ENCODE data around the gene ENG.

Gene ENG

DNA sequence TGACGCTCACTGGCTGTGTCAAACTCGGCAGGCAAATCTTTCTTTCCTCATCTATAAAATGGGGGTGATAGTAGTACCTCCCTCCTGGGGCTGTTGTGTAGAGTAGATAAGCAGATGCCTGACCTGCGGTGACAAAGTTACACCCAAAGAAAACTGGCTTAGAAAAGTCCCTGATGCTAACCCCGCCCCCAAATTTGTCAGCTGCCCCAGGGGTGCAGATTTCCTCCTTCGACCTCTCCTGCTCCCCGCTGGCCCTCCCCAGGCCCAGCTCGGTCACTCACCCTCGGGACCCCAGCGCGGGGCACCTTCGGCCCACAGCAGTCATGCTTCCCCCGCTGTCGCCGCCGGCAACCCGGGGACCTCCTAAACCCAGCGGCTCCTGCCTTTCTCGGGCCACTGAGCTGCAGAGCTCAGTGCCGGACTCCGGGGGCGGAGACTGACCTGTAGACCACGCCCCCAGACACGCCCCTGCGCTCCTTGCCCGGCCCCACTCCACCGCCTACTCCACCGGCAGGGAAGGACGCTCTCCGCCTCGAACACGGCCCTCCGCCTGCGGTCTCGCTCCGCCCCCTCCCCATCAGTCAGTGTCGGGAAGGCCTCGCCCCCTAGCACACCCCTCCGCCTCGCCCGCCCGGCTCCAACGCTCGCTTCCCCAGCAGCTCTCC is 83.4 kb downstream of the ENG start:
- CTCF ChIA-PET, result interaction anchor here (0.6 to 14.0 kb wide), 10 partner anchors 9 to 149 kb away, joined by 3 to 244 read pairs (median 9); partner anchors contain the start of genes CDK9, ENG, SH2D3C and TOR2A
- H3K27me3 ChIP-seq (replicated peaks in 2 of 5; ENCODE audit: control insufficient read depth in 4 of 5, insufficient read depth in 5 of 5, low read length in 4 of 5), result no peaks in the 10 kb centered on the region
- H3K4me3 ChIP-seq (ENCODE audit: control insufficient read depth in 1 of 7, extremely low read depth in 1 of 7, insufficient read depth in 4 of 7, low read depth in 2 of 7, low read length in 6 of 7), result peak overlapping the region; percentile 46 to 83 (median 71)
- DNase-seq, result peak; percentile 98 to 99 (median 99)
- 0% methylated on average over 36 of the region's 43 CpGs for WGBS (ENCODE audit: insufficient coverage)
- peaks cover 2 to 53% (median 23%) of the 10 kb centered on the region in 4 experiments for H3K36me3 ChIP-seq (ENCODE audit: control insufficient read depth in 4 of 4, insufficient read depth in 4 of 4, low read length in 3 of 4)
- POLR2A ChIA-PET, result interaction anchor here (0.7 to 3.6 kb wide), 7 partner anchors 9 to 99 kb away, joined by 3 to 40 read pairs (median 4); partner anchors contain the start of genes CDK9 and SH2D3C
- peak overlapping the region in 1 of 2 experiments; percentile 76 for H3K27ac ChIP-seq (ENCODE audit: insufficient read depth in 1 of 2, low read depth in 1 of 2, low read length in 2 of 2, poor library complexity in 1 of 2, severe bottlenecking in 2 of 2)
- peaks cover 12 to 70% (median 64%) of the 10 kb centered on the region in 4 experiments for H3K4me1 ChIP-seq (ENCODE audit: control extremely low read depth in 1 of 4, control insufficient read depth in 4 of 4, insufficient read depth in 4 of 4, low read length in 3 of 4)
- no peaks in the 10 kb centered on the region for H3K9me3 ChIP-seq (ENCODE audit: control extremely low read depth in 1 of 5, control insufficient read depth in 4 of 5, insufficient read depth in 2 of 5, low read depth in 1 of 5, low read length in 4 of 5)

DNA sequence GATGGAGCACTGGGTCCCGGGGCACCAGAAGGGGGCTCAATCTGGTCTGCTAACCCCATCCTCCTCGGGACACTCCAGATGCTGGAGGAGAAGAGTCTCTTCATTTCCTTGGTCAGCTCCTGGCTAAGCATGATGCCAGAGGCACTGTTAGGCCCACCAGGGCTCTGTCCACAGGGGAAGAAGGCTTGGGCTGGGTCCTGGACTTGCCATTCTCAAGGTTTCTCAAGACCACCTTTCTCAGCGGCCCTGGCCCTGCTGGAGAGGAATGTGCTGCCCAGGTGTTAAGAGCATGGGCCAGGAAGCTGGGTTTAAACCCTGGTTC is 83.9 kb downstream of the ENG start:
- Histone ChIP-seq H3K9me3 (ENCODE audit: control extremely low read depth in 1 of 5, control insufficient read depth in 4 of 5, insufficient read depth in 2 of 5, low read depth in 1 of 5, low read length in 4 of 5) (no peaks in the 10 kb centered on the region), H3K4me3 (ENCODE audit: control insufficient read depth in 1 of 7, extremely low read depth in 1 of 7, insufficient read depth in 4 of 7, low read depth in 2 of 7, low read length in 6 of 7) (peak overlapping the region in 5 of 7 experiments; percentile 49 to 83 (median 72)), H3K36me3 (ENCODE audit: control insufficient read depth in 4 of 4, insufficient read depth in 4 of 4, low read length in 3 of 4) (peaks cover 2 to 55% (median 24%) of the 10 kb centered on the region in 4 experiments), H3K4me1 (ENCODE audit: control extremely low read depth in 1 of 4, control insufficient read depth in 4 of 4, insufficient read depth in 4 of 4, low read length in 3 of 4) (peaks cover 10 to 66% (median 60%) of the 10 kb centered on the region in 4 experiments), H3K27ac (ENCODE audit: insufficient read depth in 1 of 2, low read depth in 1 of 2, low read length in 2 of 2, poor library complexity in 1 of 2, severe bottlenecking in 2 of 2) (peak overlapping the region in 1 of 2 experiments; percentile 76), H3K27me3 (replicated peaks in 2 of 5; ENCODE audit: control insufficient read depth in 4 of 5, insufficient read depth in 5 of 5, low read length in 4 of 5) (no peaks in the 10 kb centered on the region)
- no peak for DNase-seq
- 19% methylated on average over 2 of the region's 3 CpGs for WGBS (ENCODE audit: insufficient coverage)
- CTCF ChIA-PET, result interaction anchor here (0.9 to 14.0 kb wide), 10 partner anchors 9 to 150 kb away, joined by 3 to 244 read pairs (median 9); partner anchors contain the start of genes CDK9, SH2D3C and TOR2A
- POLR2A ChIA-PET, result interaction anchor here (0.7 to 3.6 kb wide), 6 partner anchors 8 to 99 kb away, joined by 3 to 40 read pairs (median 8); partner anchors contain the start of genes CDK9 and SH2D3C

DNA sequence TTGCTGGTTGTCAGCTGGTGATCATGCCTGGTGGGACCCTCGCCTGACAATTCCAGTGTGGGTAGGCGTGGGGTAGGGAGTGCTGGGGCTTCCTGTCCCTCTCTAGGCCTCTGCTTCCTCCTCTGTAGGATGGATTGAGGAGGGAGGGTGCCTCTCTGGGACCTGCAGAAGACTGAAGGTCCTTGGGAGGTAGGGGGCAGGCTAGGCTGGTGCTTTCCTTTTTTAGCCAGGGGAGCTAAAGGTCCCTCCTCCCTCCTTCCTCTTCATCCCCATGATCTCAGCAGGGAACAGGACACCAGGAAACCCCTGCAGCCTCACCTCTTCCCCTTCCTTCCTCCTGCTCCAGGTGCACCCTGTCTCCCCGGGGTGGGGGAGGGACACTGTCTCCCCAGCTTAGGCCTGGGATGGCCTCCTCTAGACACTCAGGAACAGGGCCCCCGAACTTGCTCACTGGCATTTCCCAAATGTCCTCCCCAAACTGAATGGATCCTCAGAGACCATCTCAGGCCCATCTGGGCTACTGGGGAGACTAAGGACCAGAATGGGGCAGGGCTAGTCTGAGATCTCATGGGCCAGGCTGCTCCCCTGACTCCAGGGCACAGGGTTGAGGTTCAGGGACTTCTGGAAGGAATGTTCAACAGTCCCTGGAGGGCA is 84.4 kb downstream of the ENG start:
- H3K4me3 ChIP-seq (ENCODE audit: control insufficient read depth in 1 of 7, extremely low read depth in 1 of 7, insufficient read depth in 4 of 7, low read depth in 2 of 7, low read length in 6 of 7), result peak overlapping the region in 5 of 7 experiments; percentile 49 to 83 (median 72)
- WGBS (ENCODE audit: insufficient coverage), result 0% methylated on average over 2 of the region's 4 CpGs
- CTCF ChIA-PET, result interaction anchor here (0.8 to 14.0 kb wide), 12 partner anchors 8 to 150 kb away, joined by 3 to 244 read pairs (median 6); partner anchors contain the start of genes CDK9, SH2D3C and TOR2A
- POLR2A ChIA-PET, result interaction anchor here (0.6 to 3.6 kb wide), 6 partner anchors 8 to 147 kb away, joined by 3 to 40 read pairs (median 8); partner anchors contain the start of genes CDK9 and SH2D3C
- no peaks in the 10 kb centered on the region for H3K27me3 ChIP-seq (replicated peaks in 2 of 5; ENCODE audit: control insufficient read depth in 4 of 5, insufficient read depth in 5 of 5, low read length in 4 of 5)
- H3K36me3 ChIP-seq (ENCODE audit: control insufficient read depth in 4 of 4, insufficient read depth in 4 of 4, low read length in 3 of 4), result peaks cover 4 to 60% (median 27%) of the 10 kb centered on the region in 4 experiments
- H3K27ac ChIP-seq (ENCODE audit: insufficient read depth in 1 of 2, low read depth in 1 of 2, low read length in 2 of 2, poor library complexity in 1 of 2, severe bottlenecking in 2 of 2), result peak overlapping the region in 1 of 2 experiments; percentile 76
- H3K9me3 ChIP-seq (ENCODE audit: control extremely low read depth in 1 of 5, control insufficient read depth in 4 of 5, insufficient read depth in 2 of 5, low read depth in 1 of 5, low read length in 4 of 5), result no peaks in the 10 kb centered on the region
- DNase-seq, result peak in 2 of 3 donors; percentile 55 to 59
- H3K4me1 ChIP-seq (ENCODE audit: control extremely low read depth in 1 of 4, control insufficient read depth in 4 of 4, insufficient read depth in 4 of 4, low read length in 3 of 4), result peaks cover 8 to 62% (median 58%) of the 10 kb centered on the region in 4 experiments

DNA sequence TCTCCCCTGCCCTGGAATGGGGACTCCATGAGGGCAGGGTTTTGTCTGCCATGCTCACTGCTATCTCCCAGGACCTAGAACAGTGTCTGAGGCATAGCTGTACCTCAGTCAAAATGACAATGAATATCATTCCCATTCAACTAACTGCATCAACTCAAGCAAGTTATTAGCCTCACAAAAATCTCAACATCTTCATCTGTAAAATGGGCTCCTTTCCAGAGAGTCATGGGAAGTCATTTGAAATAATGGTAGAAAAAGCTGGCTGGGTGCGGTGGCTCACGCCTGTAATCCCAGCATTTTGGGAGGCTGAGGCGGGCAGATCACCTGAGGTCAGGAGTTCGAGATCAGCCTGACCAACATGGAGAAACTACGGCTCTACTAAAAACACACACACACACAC is 85.4 kb downstream of the ENG start:
- peaks cover 3 to 60% (median 26%) of the 10 kb centered on the region in 4 experiments for H3K36me3 ChIP-seq (ENCODE audit: control insufficient read depth in 4 of 4, insufficient read depth in 4 of 4, low read length in 3 of 4)
- no peak for DNase-seq
- CTCF ChIA-PET, result interaction anchor here (1.2 to 14.0 kb wide), 6 partner anchors 10 to 151 kb away, joined by 4 to 244 read pairs (median 11); partner anchors contain the start of genes CDK9, SH2D3C and TOR2A
- peak overlapping the region in 1 of 7 experiments; percentile 11 for H3K4me3 ChIP-seq (ENCODE audit: control insufficient read depth in 1 of 7, extremely low read depth in 1 of 7, insufficient read depth in 4 of 7, low read depth in 2 of 7, low read length in 6 of 7)
- no peaks in the 10 kb centered on the region for H3K9me3 ChIP-seq (ENCODE audit: control extremely low read depth in 1 of 5, control insufficient read depth in 4 of 5, insufficient read depth in 2 of 5, low read depth in 1 of 5, low read length in 4 of 5)
- WGBS (ENCODE audit: insufficient coverage), result no CpG with 5 or more reads among the region's 5 CpGs
- POLR2A ChIA-PET, result interaction anchor here (0.7 to 3.6 kb wide), 3 partner anchors 11 to 148 kb away, joined by 3 to 40 read pairs (median 13); partner anchors contain the start of gene SH2D3C
- no peaks in the 10 kb centered on the region for H3K27me3 ChIP-seq (replicated peaks in 2 of 5; ENCODE audit: control insufficient read depth in 4 of 5, insufficient read depth in 5 of 5, low read length in 4 of 5)
- peak overlapping the region; percentile 25 to 57 for H3K27ac ChIP-seq (ENCODE audit: insufficient read depth in 1 of 2, low read depth in 1 of 2, low read length in 2 of 2, poor library complexity in 1 of 2, severe bottlenecking in 2 of 2)
- peaks cover 6 to 62% (median 59%) of the 10 kb centered on the region in 4 experiments for H3K4me1 ChIP-seq (ENCODE audit: control extremely low read depth in 1 of 4, control insufficient read depth in 4 of 4, insufficient read depth in 4 of 4, low read length in 3 of 4)

DNA sequence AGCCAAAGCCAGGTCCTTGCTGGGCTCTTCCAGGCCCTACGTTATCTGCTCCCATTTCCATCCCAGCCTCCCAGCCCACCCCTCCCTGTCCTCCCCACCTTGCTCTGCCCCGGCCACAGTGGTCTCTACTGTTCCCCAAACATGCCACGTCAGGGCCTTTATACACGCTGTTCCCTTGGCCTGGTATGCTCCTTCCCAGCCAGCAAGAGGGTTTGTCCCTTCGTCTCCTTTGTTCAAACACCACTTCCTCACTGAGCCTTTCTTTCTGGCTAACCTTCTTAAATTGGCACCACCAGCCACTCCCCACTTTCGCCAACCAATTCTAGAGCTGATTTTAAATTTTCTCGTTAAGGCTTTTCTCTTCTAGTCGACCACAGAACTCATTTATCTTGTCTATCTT is 85.8 kb downstream of the ENG start:
- DNase-seq, result peak in 2 of 3 donors; percentile 34 to 38
- Histone ChIP-seq H3K4me1 (ENCODE audit: control extremely low read depth in 1 of 4, control insufficient read depth in 4 of 4, insufficient read depth in 4 of 4, low read length in 3 of 4) (peaks cover 6 to 62% (median 61%) of the 10 kb centered on the region in 4 experiments), H3K36me3 (ENCODE audit: control insufficient read depth in 4 of 4, insufficient read depth in 4 of 4, low read length in 3 of 4) (peaks cover 3 to 60% (median 24%) of the 10 kb centered on the region in 4 experiments), H3K27ac (ENCODE audit: insufficient read depth in 1 of 2, low read depth in 1 of 2, low read length in 2 of 2, poor library complexity in 1 of 2, severe bottlenecking in 2 of 2) (peak overlapping the region; percentile 25 to 57), H3K9me3 (ENCODE audit: control extremely low read depth in 1 of 5, control insufficient read depth in 4 of 5, insufficient read depth in 2 of 5, low read depth in 1 of 5, low read length in 4 of 5) (no peaks in the 10 kb centered on the region), H3K27me3 (replicated peaks in 2 of 5; ENCODE audit: control insufficient read depth in 4 of 5, insufficient read depth in 5 of 5, low read length in 4 of 5) (no peaks in the 10 kb centered on the region), H3K4me3 (ENCODE audit: control insufficient read depth in 1 of 7, extremely low read depth in 1 of 7, insufficient read depth in 4 of 7, low read depth in 2 of 7, low read length in 6 of 7) (peak overlapping the region in 2 of 7 experiments; percentile 11 to 16)
- POLR2A ChIA-PET, result no interaction called here
- CTCF ChIA-PET, result interaction anchor here (1.2 to 14.0 kb wide), 5 partner anchors 9 to 107 kb away, joined by 4 to 244 read pairs (median 12); partner anchors contain the start of genes CDK9, SH2D3C and TOR2A
- 70% methylated on average over 6 of the region's 8 CpGs for WGBS (ENCODE audit: insufficient coverage)

DNA sequence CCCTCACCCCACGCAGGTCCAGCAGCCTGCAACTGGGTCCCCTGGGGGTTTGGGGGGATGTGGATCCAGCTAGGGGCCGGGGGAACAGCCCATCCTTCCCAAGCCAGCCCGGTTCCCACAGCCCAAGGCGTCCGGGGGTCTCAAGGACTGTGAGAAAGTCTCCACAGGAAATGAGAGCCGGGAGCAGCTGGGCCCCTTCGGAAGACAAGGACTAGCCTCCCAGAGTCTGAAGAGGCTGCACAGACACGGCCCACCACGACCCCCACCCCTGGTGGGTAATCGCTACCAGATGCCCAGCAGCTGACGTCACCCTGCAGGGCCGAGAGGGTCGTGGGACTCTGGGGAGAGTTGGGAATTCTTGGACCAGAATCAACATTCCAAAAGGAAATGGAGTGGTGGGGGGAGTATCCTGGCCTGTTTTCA is 86.5 kb downstream of the ENG start:
- Histone ChIP-seq H3K36me3 (ENCODE audit: control insufficient read depth in 4 of 4, insufficient read depth in 4 of 4, low read length in 3 of 4) (peaks cover 3 to 60% (median 21%) of the 10 kb centered on the region in 4 experiments), H3K27ac (ENCODE audit: insufficient read depth in 1 of 2, low read depth in 1 of 2, low read length in 2 of 2, poor library complexity in 1 of 2, severe bottlenecking in 2 of 2) (peak overlapping the region; percentile 25 to 57), H3K27me3 (replicated peaks in 2 of 5; ENCODE audit: control insufficient read depth in 4 of 5, insufficient read depth in 5 of 5, low read length in 4 of 5) (no peaks in the 10 kb centered on the region), H3K4me3 (ENCODE audit: control insufficient read depth in 1 of 7, extremely low read depth in 1 of 7, insufficient read depth in 4 of 7, low read depth in 2 of 7, low read length in 6 of 7) (peak overlapping the region in 2 of 7 experiments; percentile 16 to 45), H3K9me3 (ENCODE audit: control extremely low read depth in 1 of 5, control insufficient read depth in 4 of 5, insufficient read depth in 2 of 5, low read depth in 1 of 5, low read length in 4 of 5) (no peaks in the 10 kb centered on the region), H3K4me1 (ENCODE audit: control extremely low read depth in 1 of 4, control insufficient read depth in 4 of 4, insufficient read depth in 4 of 4, low read length in 3 of 4) (peaks cover 6 to 67% (median 63%) of the 10 kb centered on the region in 4 experiments)
- POLR2A ChIA-PET, result no interaction called here
- DNase-seq, result no peak
- WGBS (ENCODE audit: insufficient coverage), result 83% methylated on average over 8 of the region's 13 CpGs
- CTCF ChIA-PET, result interaction anchor here (0.7 to 14.0 kb wide), 9 partner anchors 8 to 105 kb away, joined by 3 to 244 read pairs (median 3); partner anchors contain the start of genes CDK9, SH2D3C and TOR2A

Data from common myeloid progenitor, CD34-positive (primary cell).